PC-9 (cell line): ENCODE results near the gene ACVR1. TPM values are rescaled to one million over a fixed set of nuclear protein-coding genes. Genes with fewer than 3 reads are reported as not detected.

Experiments
- BruUV-seq: library from RNA; stranded (reverse); fragments of 400-500 nt; replicated peaks from 2 replicates; lab custom pipeline; 2021; lab: Mats Ljungman, UMichigan
- CTCF ChIA-PET: fragments of 300-600 bp; sonication (Branson Sonifier 250); formaldehyde crosslinking; loops from one replicate; lab custom pipeline; 2022; ENCODE audit warnings: antibody characterized with exemption; lab: Charles Lee
- POLR2A ChIA-PET: fragments of 300-600 bp; sonication (Branson Sonifier 250); formaldehyde crosslinking; loops from one replicate; lab custom pipeline; 2022; ENCODE audit warnings: antibody characterized with exemption; ENCODE audit not compliant: unreplicated experiment; lab: Charles Lee
- DNase-seq, 2 experiments: peaks; one replicate each; pipeline versions ENCODE4 v3.0.0 to v3.0.0-alpha.2; 2015 to 2022; ENCODE audit warnings: mixed read lengths in 1 of 2
- H2AFZ ChIP-seq: fragments of 200-600 bp; sonication (generic); 2 replicates; pipeline ENCODE4 v1.8.1; 2017; ENCODE audit warnings: antibody characterized with exemption
- H3F3A ChIP-seq: fragments of 200-600 bp; sonication (generic); 2 replicates; pipeline ENCODE4 v1.8.1; 2017; ENCODE audit warnings: antibody characterized with exemption, mild to moderate bottlenecking, low read depth; ENCODE audit not compliant: insufficient read depth
- H3K27ac ChIP-seq: fragments of 200-600 bp; sonication (generic); 2 replicates; pipeline ENCODE4 v1.6.1; 2016; ENCODE audit warnings: mixed run types
- H3K27me3 ChIP-seq: fragments of 200-600 bp; sonication (generic); 2 replicates; pipeline ENCODE4 v1.6.1; 2016; ENCODE audit warnings: low read depth, mixed run types; ENCODE audit not compliant: insufficient read depth
- H3K36me3 ChIP-seq: fragments of 200-600 bp; sonication (generic); 2 replicates; pipeline ENCODE4 v1.6.1; 2016; ENCODE audit warnings: low read depth, mixed run types
- H3K4me1 ChIP-seq: fragments of 200-600 bp; sonication (generic); replicated peaks from 2 replicates; pipeline ENCODE4 v1.6.1; 2016; ENCODE audit warnings: mixed run types; ENCODE audit not compliant: insufficient read depth
- H3K4me2 ChIP-seq: fragments of 200-600 bp; sonication (generic); 2 replicates; pipeline ENCODE4 v1.6.1; 2017; ENCODE audit warnings: mixed run types
- H3K4me3 ChIP-seq: fragments of 200-600 bp; sonication (generic); 2 replicates; pipeline ENCODE4 v1.6.1; 2016; ENCODE audit warnings: mixed run types
- H3K79me2 ChIP-seq: fragments of 200-600 bp; sonication (generic); 2 replicates; pipeline ENCODE4 v1.6.1; 2017; ENCODE audit warnings: low read depth, mixed run types
- H3K9me2 ChIP-seq: fragments of 200-600 bp; sonication (generic); 2 replicates; pipeline ENCODE4 v1.8.1; 2017; ENCODE audit warnings: mild to moderate bottlenecking; ENCODE audit not compliant: insufficient read depth
- H3K9me3 ChIP-seq: fragments of 200-600 bp; sonication (generic); 2 replicates; pipeline ENCODE4 v1.8.1; 2016; ENCODE audit warnings: low read depth; ENCODE audit not compliant: insufficient read depth
- H4K20me1 ChIP-seq: fragments of 200-600 bp; sonication (generic); 2 replicates; pipeline ENCODE4 v1.8.1; 2017; ENCODE audit not compliant: insufficient read depth
- EZH2 ChIP-seq: fragments of 200-600 bp; sonication (generic); IDR thresholded peaks from 2 replicates; pipeline ENCODE4 v1.8.0; 2017; ENCODE audit warnings: antibody characterized with exemption, low read depth
- intact Hi-C: fragments of 100-400 bp; cut with micrococcal nuclease; formaldehyde crosslinking; loops from one replicate; pipeline ENCODE4 v1.10.0; 2022; ENCODE audit not compliant: unreplicated experiment
- total RNA-seq: library from RNA; stranded (reverse); gene quantifications from 2 replicates; pipeline ENCODE4 v1.2.3, GENCODE V29; 2021
- TF ChIP-seq, protein P1 (sequence below): fragments of 200-600 bp; sonication (generic); conservative IDR thresholded peaks from 2 replicates; pipeline ENCODE4 v1.6.1; 2017; ENCODE audit warnings: mixed run types, antibody characterized with exemption, mild to moderate bottlenecking, moderate library complexity

ACVR1 gene
- total RNA-seq, 1 experiment from 2014 or later, result 8.9 TPM

DNA sequence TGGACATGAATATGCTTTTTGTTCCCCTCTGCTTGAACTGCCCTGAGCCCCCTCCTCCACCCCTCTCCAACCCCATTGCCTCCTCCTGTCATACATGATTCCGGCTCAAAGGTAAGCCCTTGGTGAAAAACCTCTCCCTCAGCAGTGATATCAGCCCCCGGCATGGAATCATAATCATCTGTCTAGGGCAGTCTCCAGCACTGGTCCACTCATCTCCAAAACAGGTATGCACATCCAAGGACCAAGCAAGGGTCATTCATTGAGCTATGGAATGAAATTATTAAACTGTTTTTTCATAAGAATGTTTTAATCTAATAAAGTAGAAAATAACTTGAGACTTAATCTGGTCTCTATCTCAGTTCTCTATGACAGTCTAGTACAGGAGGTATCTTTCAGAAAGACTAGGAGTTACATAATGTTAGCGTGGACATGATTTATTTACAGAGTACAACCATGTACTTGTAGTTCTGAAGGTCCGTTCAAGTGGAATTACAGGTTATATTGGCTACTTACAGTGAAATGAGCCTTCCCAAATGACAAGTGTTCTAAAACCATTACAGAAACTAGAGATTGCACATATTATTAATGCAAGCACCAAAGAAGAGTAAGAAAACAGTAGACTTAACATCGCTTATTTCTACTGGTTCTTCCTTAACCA, 75.2 kb downstream of the ACVR1 start:
- intact Hi-C loops, result no loop called here
- BruUV-seq, result no TSS peak
- Histone ChIP-seq H3K27ac (no peak overlapping the region), H3K79me2 (no peaks in the 10 kb centered on the region), H3F3A (no peaks in the 10 kb centered on the region), H3K27me3 (no peaks in the 10 kb centered on the region), H3K4me1 (no peaks in the 10 kb centered on the region), H4K20me1 (no peaks in the 10 kb centered on the region), H3K36me3 (no peaks in the 10 kb centered on the region), H2AFZ (no peak overlapping the region), H3K9me2 (no peaks in the 10 kb centered on the region), H3K4me2 (no peak overlapping the region), H3K9me3 (no peaks in the 10 kb centered on the region), H3K4me3 (no peak overlapping the region)
- ChIA-PET POLR2A (no interaction called here), CTCF (no interaction called here)
- no peak for DNase-seq
- TF ChIP-seq, protein P1, sequence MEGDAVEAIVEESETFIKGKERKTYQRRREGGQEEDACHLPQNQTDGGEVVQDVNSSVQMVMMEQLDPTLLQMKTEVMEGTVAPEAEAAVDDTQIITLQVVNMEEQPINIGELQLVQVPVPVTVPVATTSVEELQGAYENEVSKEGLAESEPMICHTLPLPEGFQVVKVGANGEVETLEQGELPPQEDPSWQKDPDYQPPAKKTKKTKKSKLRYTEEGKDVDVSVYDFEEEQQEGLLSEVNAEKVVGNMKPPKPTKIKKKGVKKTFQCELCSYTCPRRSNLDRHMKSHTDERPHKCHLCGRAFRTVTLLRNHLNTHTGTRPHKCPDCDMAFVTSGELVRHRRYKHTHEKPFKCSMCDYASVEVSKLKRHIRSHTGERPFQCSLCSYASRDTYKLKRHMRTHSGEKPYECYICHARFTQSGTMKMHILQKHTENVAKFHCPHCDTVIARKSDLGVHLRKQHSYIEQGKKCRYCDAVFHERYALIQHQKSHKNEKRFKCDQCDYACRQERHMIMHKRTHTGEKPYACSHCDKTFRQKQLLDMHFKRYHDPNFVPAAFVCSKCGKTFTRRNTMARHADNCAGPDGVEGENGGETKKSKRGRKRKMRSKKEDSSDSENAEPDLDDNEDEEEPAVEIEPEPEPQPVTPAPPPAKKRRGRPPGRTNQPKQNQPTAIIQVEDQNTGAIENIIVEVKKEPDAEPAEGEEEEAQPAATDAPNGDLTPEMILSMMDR, result no peak
- no peak for TF ChIP-seq EZH2

DNA sequence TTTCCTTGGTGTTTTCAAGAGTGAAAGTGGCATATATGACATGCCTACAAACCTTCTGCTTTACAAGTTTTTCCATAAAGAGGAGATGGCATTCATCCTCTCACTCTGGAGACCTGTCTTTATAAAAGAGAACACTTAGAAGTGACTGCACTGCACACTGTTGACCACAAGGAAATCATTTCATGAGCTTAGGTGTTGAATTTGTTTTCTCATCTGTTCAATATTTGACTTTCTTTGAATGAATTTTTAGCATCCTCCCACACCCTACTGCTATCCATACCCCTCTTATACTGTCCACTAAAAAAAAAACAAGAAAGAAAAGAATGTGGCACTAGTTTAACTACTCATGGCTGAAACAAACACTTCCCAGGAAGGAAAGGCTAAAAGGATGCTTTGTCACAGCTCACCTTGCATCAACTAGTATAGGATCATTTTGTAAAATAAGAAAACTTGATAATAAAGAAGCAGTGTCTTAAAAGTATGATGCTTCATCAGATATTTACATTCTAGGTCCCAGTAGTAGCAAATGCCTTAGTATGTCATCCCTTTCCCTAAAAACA, 83.0 kb downstream of the ACVR1 start:
- POLR2A ChIA-PET, result no interaction called here
- DNase-seq, result no peak
- Histone ChIP-seq H3K4me3 (no peak overlapping the region), H3K27me3 (no peaks in the 10 kb centered on the region), H3K79me2 (no peaks in the 10 kb centered on the region), H3K9me2 (no peaks in the 10 kb centered on the region), H3K9me3 (no peaks in the 10 kb centered on the region), H3K4me1 (no peaks in the 10 kb centered on the region), H3F3A (no peaks in the 10 kb centered on the region), H3K27ac (no peak overlapping the region), H2AFZ (no peak overlapping the region), H3K36me3 (no peaks in the 10 kb centered on the region), H3K4me2 (no peak overlapping the region), H4K20me1 (no peaks in the 10 kb centered on the region)
- intact Hi-C loops, result no loop called here
- CTCF ChIA-PET, result interaction anchor here (0.6 kb wide), 1 partner anchor 177 kb away, joined by 5 read pairs; no protein-coding TSS in a partner anchor
- BruUV-seq, result no TSS peak
- TF ChIP-seq, protein P1, result no peak
- TF ChIP-seq EZH2, result no peak

DNA sequence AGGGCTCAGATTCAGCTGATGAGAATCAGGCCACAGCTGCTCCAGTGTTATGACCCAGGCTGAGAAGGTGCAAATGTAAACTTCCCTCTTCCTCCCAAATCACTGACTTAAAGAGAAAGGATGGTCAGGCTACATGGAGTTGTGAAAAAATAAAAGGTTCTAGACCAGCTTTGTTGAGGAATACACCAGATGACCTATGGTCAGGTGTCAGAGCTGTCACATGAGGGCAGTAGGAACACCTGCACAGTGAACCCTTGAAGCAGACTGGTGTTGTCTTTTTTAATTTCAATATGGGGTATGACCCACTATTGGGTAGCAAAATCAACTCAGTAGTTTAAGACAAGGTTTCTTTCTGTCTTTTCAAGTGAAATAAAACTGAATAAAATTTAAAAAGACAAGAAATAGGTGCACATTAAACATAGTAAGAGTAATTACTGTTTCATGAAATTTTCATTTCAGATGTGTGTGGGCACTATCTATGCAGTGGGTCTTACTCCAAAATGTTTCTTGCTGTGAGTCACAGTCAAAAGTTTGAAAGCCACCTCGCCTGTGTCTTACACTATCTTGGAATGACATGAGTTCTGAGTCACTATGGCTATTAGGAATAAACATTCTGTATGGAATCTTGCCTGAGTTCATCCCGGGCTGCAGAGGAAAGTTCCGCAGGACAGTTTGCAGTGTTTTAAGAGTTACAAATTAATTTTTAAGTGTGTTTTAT, 83.6 kb downstream of the ACVR1 start:
- Histone ChIP-seq H3K4me2 (no peak overlapping the region), H3K9me3 (no peaks in the 10 kb centered on the region), H3K27me3 (no peaks in the 10 kb centered on the region), H3K9me2 (no peaks in the 10 kb centered on the region), H3K4me3 (no peak overlapping the region), H3K79me2 (no peaks in the 10 kb centered on the region), H3F3A (no peaks in the 10 kb centered on the region), H3K27ac (no peak overlapping the region), H4K20me1 (no peaks in the 10 kb centered on the region), H3K36me3 (no peaks in the 10 kb centered on the region), H3K4me1 (no peaks in the 10 kb centered on the region), H2AFZ (no peak overlapping the region)
- CTCF ChIA-PET, result interaction anchor here (0.6 kb wide), 1 partner anchor 178 kb away, joined by 5 read pairs; no protein-coding TSS in a partner anchor
- intact Hi-C loops, result no loop called here
- POLR2A ChIA-PET, result no interaction called here
- DNase-seq, result no peak
- TF ChIP-seq, protein P1, result no peak
- TF ChIP-seq EZH2, result no peak
- BruUV-seq, result no TSS peak
